SK-N-SH treated with all-trans-retinoic acid at 6 μM for 48 hours (cell line): ENCODE results near the gene DNM1.

ENCODE experiments used
- ARNTL ChIP-seq: fragments of 450-650 bp; formaldehyde crosslinking; IDR thresholded peaks from 2 replicates; pipeline ENCODE4 v1.5.0; 2020; ENCODE audit warnings: low read depth, mild to moderate bottlenecking, moderate library complexity, borderline replicate concordance
- BACH2 ChIP-seq: fragments of 250-450 bp; sonication (Bioruptor Pico); IDR thresholded peaks from 2 replicates; pipeline ENCODE4 v1.9.0; 2021; ENCODE audit warnings: mild to moderate bottlenecking, borderline replicate concordance
- CREB5 ChIP-seq: fragments of 250-450 bp; sonication (Bioruptor Pico); IDR thresholded peaks from 2 replicates; pipeline ENCODE4 v1.5.1; 2020; ENCODE audit warnings: low read depth, mild to moderate bottlenecking, moderate library complexity
- CSRNP3 ChIP-seq: fragments of 250-450 bp; sonication (Bioruptor Pico); IDR thresholded peaks from 2 replicates; pipeline ENCODE4 v1.5.1; 2021; ENCODE audit warnings: mild to moderate bottlenecking, moderate library complexity
- PATZ1 ChIP-seq: fragments of 250-450 bp; sonication (Bioruptor Pico); IDR thresholded peaks from 2 replicates; pipeline ENCODE4 v1.8.0; 2020; ENCODE audit warnings: mild to moderate bottlenecking, moderate library complexity, borderline replicate concordance
- POU6F1 ChIP-seq: fragments of 250-450 bp; sonication (Bioruptor Pico); IDR thresholded peaks from 2 replicates; pipeline ENCODE4 v1.8.0; 2021; ENCODE audit warnings: low read depth, mild to moderate bottlenecking, moderate library complexity, borderline replicate concordance
- RARB ChIP-seq: fragments of 250-450 bp; sonication (Bioruptor Pico); IDR thresholded peaks from 2 replicates; pipeline ENCODE4 v1.8.0; 2021; ENCODE audit warnings: mild to moderate bottlenecking, moderate library complexity
- SNAI2 ChIP-seq: fragments of 250-450 bp; sonication (Bioruptor Pico); IDR thresholded peaks from 2 replicates; pipeline ENCODE4 v1.5.0; 2020; ENCODE audit warnings: mild to moderate bottlenecking, moderate library complexity
- TOX ChIP-seq: fragments of 250-450 bp; sonication (Bioruptor Pico); IDR thresholded peaks from 2 replicates; pipeline ENCODE4 v1.8.0; 2021; ENCODE audit warnings: mild to moderate bottlenecking, moderate library complexity, borderline replicate concordance
- ZC3H10 ChIP-seq: fragments of 250-450 bp; sonication (Bioruptor Pico); IDR thresholded peaks from 2 replicates; pipeline ENCODE4 v1.5.1; 2021; ENCODE audit warnings: mild to moderate bottlenecking, moderate library complexity
- ZFP30 ChIP-seq: fragments of 450-650 bp; formaldehyde crosslinking; IDR thresholded peaks from 2 replicates; pipeline ENCODE4 v1.5.0; 2022; ENCODE audit warnings: mild to moderate bottlenecking, moderate library complexity
- ZNF70 ChIP-seq: fragments of 450-650 bp; formaldehyde crosslinking; IDR thresholded peaks from 2 replicates; pipeline ENCODE4 v1.5.0; 2020; ENCODE audit warnings: mild to moderate bottlenecking, moderate library complexity

GRCh38 chr9:128153947-128154695 is 49.1 kb upstream of the DNM1 start:
- TF ChIP-seq ZNF70 (CRISPR knock-in tag) (no peak), ZC3H10 (CRISPR knock-in tag) (no peak), CREB5 (CRISPR knock-in tag) (no peak), CSRNP3 (CRISPR knock-in tag) (no peak), PATZ1 (no peak), ZFP30 (CRISPR knock-in tag) (no peak), SNAI2 (CRISPR knock-in tag) (no peak), RARB (CRISPR knock-in tag) (no peak), BACH2 (CRISPR knock-in tag) (no peak), POU6F1 (no peak), TOX (CRISPR knock-in tag) (no peak), ARNTL (CRISPR knock-in tag) (no peak)
